Measurements from ENCODE around the gene PTEN. TPM values are rescaled to one million over a fixed set of nuclear protein-coding genes. Genes with fewer than 3 reads are reported as not detected.
"Not testable (repeated sequence)": the region's sequence is repeated elsewhere in the genome, so short reads cannot be mapped to it uniquely, and the experiment has no call there.

Gene PTEN
- total RNA-seq, 4 donors from 2014 or later, result 90.8 to 146 (median 112) TPM

- TF ChIP-seq, protein P1, sequence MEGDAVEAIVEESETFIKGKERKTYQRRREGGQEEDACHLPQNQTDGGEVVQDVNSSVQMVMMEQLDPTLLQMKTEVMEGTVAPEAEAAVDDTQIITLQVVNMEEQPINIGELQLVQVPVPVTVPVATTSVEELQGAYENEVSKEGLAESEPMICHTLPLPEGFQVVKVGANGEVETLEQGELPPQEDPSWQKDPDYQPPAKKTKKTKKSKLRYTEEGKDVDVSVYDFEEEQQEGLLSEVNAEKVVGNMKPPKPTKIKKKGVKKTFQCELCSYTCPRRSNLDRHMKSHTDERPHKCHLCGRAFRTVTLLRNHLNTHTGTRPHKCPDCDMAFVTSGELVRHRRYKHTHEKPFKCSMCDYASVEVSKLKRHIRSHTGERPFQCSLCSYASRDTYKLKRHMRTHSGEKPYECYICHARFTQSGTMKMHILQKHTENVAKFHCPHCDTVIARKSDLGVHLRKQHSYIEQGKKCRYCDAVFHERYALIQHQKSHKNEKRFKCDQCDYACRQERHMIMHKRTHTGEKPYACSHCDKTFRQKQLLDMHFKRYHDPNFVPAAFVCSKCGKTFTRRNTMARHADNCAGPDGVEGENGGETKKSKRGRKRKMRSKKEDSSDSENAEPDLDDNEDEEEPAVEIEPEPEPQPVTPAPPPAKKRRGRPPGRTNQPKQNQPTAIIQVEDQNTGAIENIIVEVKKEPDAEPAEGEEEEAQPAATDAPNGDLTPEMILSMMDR (IDR thresholded peaks at IDR 0.05), result no peak
- TF ChIP-seq EP300 (IDR thresholded peaks at IDR 0.05), result no peak
- no peak for TF ChIP-seq POLR2AphosphoS5 (IDR thresholded peaks at IDR 0.05)
- no peak for TF ChIP-seq POLR2A (IDR thresholded peaks at IDR 0.05)
- no peaks in the 10 kb centered on the region for H3K9me3 ChIP-seq
- 100% methylated on average over 1 to 2 of the region's 2 CpGs for WGBS, 2 donors (ENCODE audit: low coverage in 1 of 2)
- H3K36me3 ChIP-seq, result peaks cover 5 to 24% of the 10 kb centered on the region in 2 donors
- H3K27me3 ChIP-seq, result no peaks in the 10 kb centered on the region
- H3K27ac ChIP-seq, result no peak overlapping the region
- H3K4me3 ChIP-seq, result no peak overlapping the region
- no peak for ATAC-seq
- peaks cover 0 to 52% (median 0%) of the 10 kb centered on the region in 3 donors for H3K4me1 ChIP-seq
Observed at GRCh38 chr10:87886635-87887034, 23.2 kb downstream of the PTEN start.

DNA sequence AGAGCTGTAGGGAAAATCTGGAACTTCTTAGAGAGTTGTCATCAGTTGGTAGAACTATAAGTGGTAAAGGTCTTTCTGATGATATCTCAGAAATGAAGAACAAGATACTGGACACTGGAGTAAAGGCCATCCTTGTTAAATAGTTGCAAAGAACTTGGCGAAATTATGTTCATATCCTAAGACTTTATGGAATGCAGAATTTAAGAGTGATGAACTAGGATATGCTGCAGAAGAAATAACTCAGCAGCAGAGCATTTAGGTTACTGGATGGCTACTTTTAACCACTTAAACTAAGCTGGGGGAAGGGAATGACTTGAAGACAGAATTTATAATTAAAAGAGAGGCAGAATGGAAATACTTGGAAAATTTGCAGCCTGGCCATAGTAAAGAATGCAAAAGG, 23.7 kb downstream of the PTEN start:
- no peak overlapping the region for H3K4me3 ChIP-seq
- TF ChIP-seq POLR2AphosphoS5 (IDR thresholded peaks at IDR 0.05), result no peak
- TF ChIP-seq EP300 (IDR thresholded peaks at IDR 0.05), result no peak
- TF ChIP-seq, protein P1 (IDR thresholded peaks at IDR 0.05), result no peak
- no peak for TF ChIP-seq POLR2A (IDR thresholded peaks at IDR 0.05)
- H3K4me1 ChIP-seq, result peaks cover 0 to 53% (median 0%) of the 10 kb centered on the region in 3 donors
- peaks cover 5 to 24% of the 10 kb centered on the region in 2 donors for H3K36me3 ChIP-seq
- no peaks in the 10 kb centered on the region for H3K9me3 ChIP-seq
- no peak for ATAC-seq
- 95 to 100% methylated on average over 1 of the region's 1 CpG for WGBS, 2 donors (ENCODE audit: low coverage in 1 of 2)
- no peaks in the 10 kb centered on the region for H3K27me3 ChIP-seq
- no peak overlapping the region for H3K27ac ChIP-seq

GRCh38 chr10:87887548-87888289, 24.3 kb downstream of the PTEN start:
- H3K27me3 ChIP-seq, result no peaks in the 10 kb centered on the region
- TF ChIP-seq EP300 (IDR thresholded peaks at IDR 0.05) (no peak), POLR2AphosphoS5 (IDR thresholded peaks at IDR 0.05) (no peak), POLR2A (IDR thresholded peaks at IDR 0.05) (no peak)
- TF ChIP-seq, protein P1 (IDR thresholded peaks at IDR 0.05), result no peak
- peaks cover 5 to 24% of the 10 kb centered on the region in 2 donors for H3K36me3 ChIP-seq
- H3K4me3 ChIP-seq, result no peak overlapping the region
- no peak overlapping the region for H3K27ac ChIP-seq
- H3K4me1 ChIP-seq, result peaks cover 0 to 50% (median 0%) of the 10 kb centered on the region in 3 donors
- H3K9me3 ChIP-seq, result no peaks in the 10 kb centered on the region
- no peak for ATAC-seq
- 89 to 100% methylated on average over 1 of the region's 2 CpGs for WGBS, 2 donors (ENCODE audit: low coverage in 1 of 2)

DNA sequence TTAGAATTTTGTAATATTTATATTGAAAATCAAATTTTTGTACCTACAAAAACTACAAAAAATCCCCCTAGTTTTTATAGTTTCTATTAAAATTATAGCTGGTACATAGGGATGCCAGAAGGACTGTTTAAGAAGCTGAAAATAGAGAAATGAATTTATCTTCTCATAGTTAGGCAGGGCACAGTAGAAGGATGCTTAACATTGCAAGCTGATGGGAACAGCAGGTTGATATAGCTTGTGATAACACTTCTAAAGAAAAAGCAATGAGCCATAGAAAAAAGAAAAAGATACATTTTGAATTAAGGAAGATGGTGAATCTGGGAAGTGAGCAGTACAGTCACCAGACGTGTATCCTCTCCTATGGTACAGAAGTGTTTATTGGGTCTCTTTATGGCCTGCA, 32.0 kb downstream of the PTEN start:
- no peaks in the 10 kb centered on the region for H3K27me3 ChIP-seq
- peaks cover 0 to 45% (median 2%) of the 10 kb centered on the region in 3 donors for H3K4me1 ChIP-seq
- TF ChIP-seq, protein P1 (IDR thresholded peaks at IDR 0.05), result no peak
- TF ChIP-seq POLR2AphosphoS5 (IDR thresholded peaks at IDR 0.05) (no peak), POLR2A (IDR thresholded peaks at IDR 0.05) (no peak), EP300 (IDR thresholded peaks at IDR 0.05) (no peak)
- no peaks in the 10 kb centered on the region for H3K9me3 ChIP-seq
- H3K4me3 ChIP-seq, result no peak overlapping the region
- 75 to 79% methylated on average over 1 of the region's 1 CpG for WGBS, 2 donors (ENCODE audit: low coverage in 1 of 2)
- no peak for ATAC-seq
- H3K36me3 ChIP-seq, result peaks cover 0 to 6% of the 10 kb centered on the region in 2 donors
- H3K27ac ChIP-seq, result no peak overlapping the region

- Histone ChIP-seq H3K9me3 (no peaks in the 10 kb centered on the region), H3K4me1 (peaks cover 0 to 39% (median 2%) of the 10 kb centered on the region in 3 donors), H3K36me3 (peaks cover 0 to 6% of the 10 kb centered on the region in 2 donors), H3K27me3 (no peaks in the 10 kb centered on the region), H3K27ac (no peak overlapping the region), H3K4me3 (no peak overlapping the region)
- TF ChIP-seq POLR2AphosphoS5 (IDR thresholded peaks at IDR 0.05), result no peak
- no peak for TF ChIP-seq EP300 (IDR thresholded peaks at IDR 0.05)
- TF ChIP-seq, protein P1 (IDR thresholded peaks at IDR 0.05), result no peak
- TF ChIP-seq POLR2A (IDR thresholded peaks at IDR 0.05), result no peak
- no peak for ATAC-seq
- 39 to 62% methylated on average over 2 of the region's 2 CpGs for WGBS, 2 donors (ENCODE audit: low coverage in 1 of 2)
Observed at GRCh38 chr10:87896216-87896615, 32.8 kb downstream of the PTEN start.

DNA sequence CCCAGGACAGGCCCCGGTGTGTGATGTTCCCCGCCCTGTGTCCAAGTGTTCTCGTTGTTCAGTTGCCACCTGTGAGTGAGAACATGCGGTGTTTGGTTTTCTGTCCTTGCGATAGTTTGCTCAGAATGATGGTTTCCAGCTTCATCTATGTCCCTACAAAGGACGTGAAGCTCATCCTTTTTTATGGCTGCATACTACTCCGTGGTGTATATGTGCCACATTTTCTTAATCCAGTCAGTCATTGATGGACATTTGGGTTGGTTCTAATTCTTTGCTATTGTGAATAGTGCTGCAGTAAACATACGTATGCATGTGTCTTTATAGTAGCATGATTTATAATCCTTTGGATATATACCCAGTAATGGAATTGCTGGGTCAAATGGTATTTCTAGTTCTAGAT, 34.5 kb downstream of the PTEN start:
- not testable (repeated sequence) for H3K4me3 ChIP-seq, ATAC-seq, H3K27me3 ChIP-seq, H3K27ac ChIP-seq
- peaks cover 0 to 21% of the 10 kb centered on the region in 2 donors for H3K36me3 ChIP-seq
- H3K4me1 ChIP-seq, result peaks cover 0 to 24% (median 2%) of the 10 kb centered on the region in 3 donors
- WGBS, 2 donors (ENCODE audit: low coverage in 1 of 2), result 93 to 97% methylated on average over 5 to 6 of the region's 8 CpGs
- H3K9me3 ChIP-seq, result peaks cover 0 to 10% (median 0%) of the 10 kb centered on the region in 3 donors

DNA sequence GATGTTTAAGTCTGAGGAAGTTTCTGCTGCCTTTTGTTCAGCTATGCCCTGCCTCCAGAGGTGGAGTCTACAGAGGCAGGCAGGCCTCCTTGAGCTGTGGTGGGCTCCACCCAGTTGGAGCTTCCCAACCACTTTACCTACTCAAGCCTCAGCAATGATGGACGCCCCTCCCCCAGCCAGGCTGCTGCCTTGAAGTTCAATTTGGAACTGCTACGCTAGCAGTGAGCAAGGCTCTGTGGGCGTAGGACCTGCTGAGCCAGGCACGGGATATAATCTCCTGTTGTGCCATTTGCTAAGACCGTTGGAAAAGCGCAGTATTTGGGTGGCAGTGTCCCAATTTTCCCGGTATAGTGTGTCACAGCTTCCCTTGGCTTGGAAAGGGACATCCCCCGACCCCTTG, 40.0 kb downstream of the PTEN start:
- Histone ChIP-seq H3K4me1 (peaks cover 0 to 32% (median 0%) of the 10 kb centered on the region in 3 donors), H3K36me3 (peaks cover 0 to 46% of the 10 kb centered on the region in 2 donors), H3K9me3 (peaks cover 0 to 21% (median 0%) of the 10 kb centered on the region in 3 donors)
- not testable (repeated sequence) for H3K27ac ChIP-seq, ATAC-seq, H3K27me3 ChIP-seq, H3K4me3 ChIP-seq
- 87% methylated on average over 5 to 6 of the region's 8 CpGs for WGBS, 2 donors (ENCODE audit: low coverage in 1 of 2)

All from gastroesophageal sphincter (tissue), 4 donors.